ENCODE measurements around the gene ZNF765.
"Not testable (repeated sequence)": the region's sequence is repeated elsewhere in the genome, so short reads cannot be mapped to it uniquely, and the experiment has no call there.

The ZNF765 gene

DNA sequence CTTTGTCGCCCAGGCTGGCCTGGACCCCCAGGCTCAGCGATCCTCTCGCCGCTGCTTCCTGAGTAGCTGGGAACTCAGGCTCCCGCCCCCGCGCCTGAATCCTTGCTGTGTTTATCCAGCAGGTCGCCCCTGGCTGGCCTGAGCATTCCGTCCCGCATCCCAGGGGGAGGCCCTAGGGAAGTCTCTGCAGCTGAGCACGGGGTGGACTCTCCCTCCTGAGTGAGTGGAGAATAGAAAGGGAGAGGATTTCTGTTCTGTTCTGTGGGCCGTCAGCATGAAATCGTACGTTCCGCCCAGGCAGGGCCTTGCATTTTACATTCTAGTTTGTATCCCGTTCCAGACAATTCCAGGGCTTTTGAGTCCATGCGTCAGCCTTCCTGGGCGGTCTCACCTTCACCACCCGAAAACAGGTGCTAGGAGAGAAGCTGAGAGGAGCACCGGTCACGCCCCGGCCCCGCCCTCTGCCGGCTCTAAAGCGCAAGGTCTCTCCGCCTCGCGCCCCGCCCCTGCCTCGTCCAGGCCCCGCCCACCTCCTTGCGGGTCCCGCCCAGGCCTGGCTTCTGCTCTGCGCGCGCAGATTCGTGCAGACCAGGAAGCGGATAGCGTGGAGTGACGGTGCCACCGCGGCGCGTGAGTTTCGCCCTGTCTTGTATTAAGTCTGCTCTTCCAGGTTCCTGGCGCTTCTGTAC, 36.6 kb downstream of the ZNF765 start, which contains the start of gene ZNF761:
Gene ZNF761, plus strand, starts transcription at position 586 of the 689 bp plus-strand sequence. CDS start 15,285 bp downstream, outside the sequence.
- H3K9me3 Mint-ChIP-seq = no peaks in the 10 kb centered on the region
- peaks cover 52% of the 10 kb centered on the region for H3K4me1 Mint-ChIP-seq
- peaks cover 19% of the 10 kb centered on the region for H3K27me3 Mint-ChIP-seq (ENCODE audit: low read depth, poor library complexity)
- peaks cover 34% of the 10 kb centered on the region for H3K36me3 Mint-ChIP-seq (ENCODE audit: low read depth)
- H3K27ac Mint-ChIP-seq = peak within 1 kb of the TSS; percentile 92
- DNase-seq = peak; percentile 99
- TF ChIP-seq, protein P1, sequence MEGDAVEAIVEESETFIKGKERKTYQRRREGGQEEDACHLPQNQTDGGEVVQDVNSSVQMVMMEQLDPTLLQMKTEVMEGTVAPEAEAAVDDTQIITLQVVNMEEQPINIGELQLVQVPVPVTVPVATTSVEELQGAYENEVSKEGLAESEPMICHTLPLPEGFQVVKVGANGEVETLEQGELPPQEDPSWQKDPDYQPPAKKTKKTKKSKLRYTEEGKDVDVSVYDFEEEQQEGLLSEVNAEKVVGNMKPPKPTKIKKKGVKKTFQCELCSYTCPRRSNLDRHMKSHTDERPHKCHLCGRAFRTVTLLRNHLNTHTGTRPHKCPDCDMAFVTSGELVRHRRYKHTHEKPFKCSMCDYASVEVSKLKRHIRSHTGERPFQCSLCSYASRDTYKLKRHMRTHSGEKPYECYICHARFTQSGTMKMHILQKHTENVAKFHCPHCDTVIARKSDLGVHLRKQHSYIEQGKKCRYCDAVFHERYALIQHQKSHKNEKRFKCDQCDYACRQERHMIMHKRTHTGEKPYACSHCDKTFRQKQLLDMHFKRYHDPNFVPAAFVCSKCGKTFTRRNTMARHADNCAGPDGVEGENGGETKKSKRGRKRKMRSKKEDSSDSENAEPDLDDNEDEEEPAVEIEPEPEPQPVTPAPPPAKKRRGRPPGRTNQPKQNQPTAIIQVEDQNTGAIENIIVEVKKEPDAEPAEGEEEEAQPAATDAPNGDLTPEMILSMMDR (IDR thresholded peaks at IDR 0.05) = peak; percentile 40
- peak within 1 kb of the TSS; percentile 87 for H3K4me3 Mint-ChIP-seq

DNA sequence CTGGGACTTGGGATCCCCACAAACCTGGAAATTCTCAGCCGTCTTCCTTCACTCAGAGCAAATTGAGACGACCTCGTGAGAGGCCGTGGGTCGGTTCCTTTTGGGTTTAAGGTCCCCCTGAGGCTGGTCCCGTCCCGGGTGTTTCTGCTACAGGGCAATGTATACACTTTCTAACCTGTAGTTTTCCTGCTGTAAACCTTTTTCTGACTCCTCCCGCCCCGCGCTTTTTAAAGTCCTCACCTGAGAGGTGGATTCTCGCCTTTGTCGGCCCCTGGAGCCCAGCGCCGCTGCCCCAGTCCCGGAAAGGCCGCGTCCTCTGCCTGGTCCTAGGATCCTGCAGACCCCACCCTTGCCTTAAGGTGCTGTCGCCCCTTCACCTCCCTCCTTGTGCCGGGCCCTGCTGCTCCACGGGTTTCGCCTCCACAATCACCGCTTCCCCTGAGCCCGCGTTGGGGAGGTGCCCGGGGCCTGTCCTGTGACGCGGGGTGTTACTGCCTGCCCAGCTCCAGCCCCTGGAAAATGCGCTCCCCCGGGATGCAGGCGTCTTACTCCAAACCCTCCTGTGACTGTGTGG, 37.2 kb downstream of the ZNF765 start:
- DNase-seq = peak; percentile 48
- TF ChIP-seq, protein P1 (IDR thresholded peaks at IDR 0.05) = no peak
- peaks cover 19% of the 10 kb centered on the region for H3K27me3 Mint-ChIP-seq (ENCODE audit: low read depth, poor library complexity)
- peaks cover 52% of the 10 kb centered on the region for H3K4me1 Mint-ChIP-seq
- peaks cover 36% of the 10 kb centered on the region for H3K36me3 Mint-ChIP-seq (ENCODE audit: low read depth)
- H3K9me3 Mint-ChIP-seq = no peaks in the 10 kb centered on the region
- H3K27ac Mint-ChIP-seq = peak overlapping the region; percentile 20
- peak overlapping the region; percentile 87 for H3K4me3 Mint-ChIP-seq

DNA sequence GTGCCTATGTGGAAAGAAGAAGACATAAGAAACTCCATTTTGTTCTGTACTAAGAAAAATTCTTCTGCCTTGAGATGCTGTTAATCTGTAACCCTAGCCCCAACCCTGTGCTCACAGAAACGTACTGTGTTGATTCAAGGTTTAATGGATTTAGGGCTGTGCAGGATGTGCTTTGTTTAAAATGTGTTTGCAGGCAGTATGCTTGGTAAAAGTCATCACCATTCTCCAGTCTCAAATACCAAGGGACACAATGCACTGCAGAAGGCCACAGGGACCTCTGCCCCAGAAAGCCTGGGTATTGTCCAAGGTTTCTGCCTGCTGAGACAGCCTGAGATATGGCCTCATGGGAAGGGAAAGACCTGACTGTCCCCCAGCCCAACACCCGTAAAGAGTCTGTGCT, 48.9 kb downstream of the ZNF765 start:
- H3K27ac Mint-ChIP-seq; DNase-seq; H3K27me3 Mint-ChIP-seq (ENCODE audit: low read depth, poor library complexity); H3K4me1 Mint-ChIP-seq; H3K4me3 Mint-ChIP-seq: not testable (repeated sequence)
- H3K9me3 Mint-ChIP-seq = peaks cover 79% of the 10 kb centered on the region
- H3K36me3 Mint-ChIP-seq (ENCODE audit: low read depth) = peaks cover 99% of the 10 kb centered on the region

DNA sequence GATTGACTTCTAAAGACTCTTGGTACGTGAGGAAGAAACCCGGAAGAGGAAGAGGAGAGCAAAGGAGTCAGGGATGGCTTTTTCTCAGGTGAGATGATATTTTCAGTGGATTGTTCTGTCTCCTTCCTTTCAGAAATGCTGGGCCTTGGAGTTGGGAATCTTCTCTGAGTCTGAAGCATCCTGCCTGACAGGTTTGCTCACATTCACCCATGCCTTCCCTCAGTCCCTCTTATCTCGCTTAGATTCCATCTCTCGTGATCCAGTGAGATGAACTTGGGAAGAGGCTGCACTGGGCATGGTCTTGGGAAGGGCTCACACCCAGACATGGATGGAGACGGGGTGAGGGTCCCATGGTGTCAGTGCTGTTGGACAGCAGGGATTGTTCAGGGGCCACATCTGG, 52.2 kb downstream of the ZNF765 start:
- not testable (repeated sequence) for DNase-seq; H3K27ac Mint-ChIP-seq; H3K4me3 Mint-ChIP-seq; H3K27me3 Mint-ChIP-seq (ENCODE audit: low read depth, poor library complexity); H3K4me1 Mint-ChIP-seq
- peaks cover 85% of the 10 kb centered on the region for H3K9me3 Mint-ChIP-seq
- H3K36me3 Mint-ChIP-seq (ENCODE audit: low read depth) = peaks cover 99% of the 10 kb centered on the region

DNA sequence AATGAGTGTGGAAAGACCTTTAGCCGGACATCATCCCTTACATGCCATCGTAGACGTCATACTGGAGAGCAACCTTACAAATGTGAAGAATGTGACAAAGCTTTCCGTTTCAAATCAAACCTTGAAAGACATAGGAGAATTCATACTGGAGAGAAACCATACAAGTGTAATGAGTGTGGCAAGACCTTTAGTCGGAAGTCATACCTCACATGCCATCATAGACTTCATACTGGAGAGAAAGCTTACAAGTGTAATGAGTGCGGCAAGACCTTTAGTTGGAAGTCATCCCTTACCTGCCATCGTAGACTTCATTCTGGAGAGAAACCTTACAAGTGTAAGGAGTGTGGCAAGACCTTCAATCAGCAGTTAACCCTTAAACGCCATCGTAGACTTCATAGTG, 60.9 kb downstream of the ZNF765 start:
- no peak overlapping the region for H3K4me3 Mint-ChIP-seq
- TF ChIP-seq, protein P1 (IDR thresholded peaks at IDR 0.05) = no peak
- DNase-seq = no peak
- H3K4me1 Mint-ChIP-seq = no peaks in the 10 kb centered on the region
- peaks cover 91% of the 10 kb centered on the region for H3K36me3 Mint-ChIP-seq (ENCODE audit: low read depth)
- no peak overlapping the region for H3K27ac Mint-ChIP-seq
- peaks cover 5% of the 10 kb centered on the region for H3K27me3 Mint-ChIP-seq (ENCODE audit: low read depth, poor library complexity)
- H3K9me3 Mint-ChIP-seq = peaks cover 93% of the 10 kb centered on the region

DNA sequence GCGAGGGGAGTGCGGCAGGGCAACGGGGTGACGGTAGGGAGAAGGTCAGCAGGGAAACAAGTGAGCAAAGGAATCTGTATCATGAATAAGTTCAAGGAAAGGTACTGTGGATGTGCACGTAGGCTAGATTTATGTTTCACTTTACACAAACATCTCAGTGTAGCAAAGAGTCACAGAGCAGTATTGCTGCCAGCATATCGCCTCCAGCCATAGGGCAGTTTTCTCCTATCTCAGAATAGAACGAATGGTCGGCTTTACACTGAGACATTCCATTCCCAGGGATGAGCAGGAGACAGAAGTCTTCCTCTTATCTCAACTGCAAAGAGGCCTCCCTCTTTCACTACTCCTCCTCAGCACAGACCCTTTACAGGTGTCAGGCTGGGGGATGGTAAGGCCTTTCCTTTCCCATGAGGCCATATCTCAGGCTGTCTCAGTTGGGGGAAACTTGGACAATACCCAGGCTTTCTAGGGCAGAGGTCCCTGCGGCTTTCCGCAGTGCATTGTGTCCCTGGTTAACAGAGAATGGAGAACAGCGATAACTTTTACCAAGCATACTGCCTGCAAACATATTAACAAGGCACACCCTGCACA, 65.3 kb downstream of the ZNF765 start:
- H3K4me3 Mint-ChIP-seq; H3K4me1 Mint-ChIP-seq; DNase-seq; H3K27ac Mint-ChIP-seq; H3K27me3 Mint-ChIP-seq (ENCODE audit: low read depth, poor library complexity): not testable (repeated sequence)
- Mint-ChIP-seq H3K9me3 (peaks cover 87% of the 10 kb centered on the region), H3K36me3 (ENCODE audit: low read depth) (peaks cover 64% of the 10 kb centered on the region)

DNA sequence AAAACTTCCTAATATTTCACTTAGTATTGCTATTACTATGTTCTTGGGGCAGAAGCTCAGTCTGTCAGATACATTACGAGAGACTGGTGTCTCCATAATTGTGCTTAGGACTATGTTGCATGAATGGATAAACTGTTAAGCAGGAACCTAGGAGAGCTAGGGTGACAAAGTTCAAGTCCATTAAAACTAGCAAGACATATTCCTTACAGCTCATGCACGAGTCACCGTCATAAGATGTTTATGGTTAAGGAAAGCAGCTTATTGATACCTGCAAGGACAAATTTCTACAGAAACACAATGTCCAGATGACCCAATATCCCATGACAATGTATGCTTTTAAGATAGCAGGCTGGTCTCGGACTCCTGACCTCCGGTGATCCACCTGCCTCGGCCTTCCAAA, 66.9 kb downstream of the ZNF765 start:
- no peak overlapping the region for H3K4me3 Mint-ChIP-seq
- H3K9me3 Mint-ChIP-seq = peaks cover 81% of the 10 kb centered on the region
- no peak overlapping the region for H3K27ac Mint-ChIP-seq
- TF ChIP-seq, protein P1 (IDR thresholded peaks at IDR 0.05) = no peak
- no peak for DNase-seq
- H3K4me1 Mint-ChIP-seq = peaks cover 11% of the 10 kb centered on the region
- peaks cover 8% of the 10 kb centered on the region for H3K27me3 Mint-ChIP-seq (ENCODE audit: low read depth, poor library complexity)
- H3K36me3 Mint-ChIP-seq (ENCODE audit: low read depth) = peaks cover 48% of the 10 kb centered on the region

Data from nephron progenitor cell (in vitro differentiated cells).